Measurements from ENCODE around the gene EMILIN1. TPM values are rescaled to one million over a fixed set of nuclear protein-coding genes. Genes with fewer than 3 reads are reported as not detected.

The EMILIN1 gene
- total and polyA plus RNA-seq, 10 of the 15 experiments (the other 5 are each of a cell fraction or from before 2014, with no cell fraction given), result 0.01 to 2.3 (median 1.2) TPM; not detected in 2

- TF ChIP-seq CUX1 (IDR thresholded peaks at IDR 0.05; ENCODE audit: insufficient replicate concordance, low read depth, low read length), result no peak
- no peak for TF ChIP-seq ZNF274 (IDR thresholded peaks at IDR 0.05; ENCODE audit: insufficient read depth, insufficient read length)
- TF ChIP-seq ZNF217 (IDR thresholded peaks at IDR 0.05), result no peak
- TF ChIP-seq ZNF687 (IDR thresholded peaks at IDR 0.05), result peak; percentile 92
- peak; percentile 8; the same call in 1 of the 2 replicates for TF ChIP-seq SPI1 (IDR thresholded peaks at IDR 0.05; ENCODE audit: borderline replicate concordance, insufficient read depth, low read depth, low read length)
- no peak for TF ChIP-seq SUPT20H (IDR thresholded peaks at IDR 0.05; ENCODE audit: borderline replicate concordance, control insufficient read depth, low read depth, low read length)
- 0 out of 4 replicates have a peak, but pooled peaks of 1 of the 2 experiments have one; percentile 1 for TF ChIP-seq SRF (IDR thresholded peaks at IDR 0.05; ENCODE audit: low read depth in 2 of 2, low read length in 2 of 2)
- peak; percentile 71 for TF ChIP-seq TAF1 (IDR thresholded peaks at IDR 0.05; ENCODE audit: borderline replicate concordance, low read depth, low read length)
Observed at GRCh38 chr2:27050996-27051901, 27.2 kb upstream of the EMILIN1 start, which contains the start of gene AGBL5 (continued).

Data from GM12878 (cell line).